ENCODE measurements around the gene FGD3. TPM values are rescaled to one million over a fixed set of nuclear protein-coding genes. Genes with fewer than 3 reads are reported as not detected.

Gene FGD3
- total RNA-seq, 1 experiment from 2014 or later, result 89.0 TPM

- CTCF ChIA-PET, result interaction anchor here (1.5 kb wide), 1 partner anchor 28 kb away, joined by 11 read pairs; no protein-coding TSS in a partner anchor
- H3K4me3 ChIP-seq, result no peak overlapping the region
- no peaks in the 10 kb centered on the region for H3K9me2 ChIP-seq (ENCODE audit: insufficient read depth)
- H4K20me1 ChIP-seq (ENCODE audit: insufficient read depth), result no peaks in the 10 kb centered on the region
- H3K27me3 ChIP-seq (ENCODE audit: insufficient read depth, low read depth), result no peaks in the 10 kb centered on the region
- 0 out of 2 replicates have a peak overlapping the region, but pooled peaks have one; percentile 62 for H3K27ac ChIP-seq
- TF ChIP-seq EZH2 (IDR thresholded peaks at IDR 0.05; ENCODE audit: low read depth) (no peak), CTCF (conservative IDR thresholded peaks at IDR 0.05) (no peak)
- intact Hi-C loops (cut with micrococcal nuclease; ENCODE audit: unreplicated experiment), result loop anchor here (1.0 kb wide), 2 partner anchors 28 to 45 kb away; no protein-coding TSS in a partner anchor
- POLR2A ChIA-PET (ENCODE audit: unreplicated experiment), result interaction anchor here (1.3 kb wide), 1 partner anchor 29 kb away, joined by 7 read pairs; no protein-coding TSS in a partner anchor
- H3K36me3 ChIP-seq (ENCODE audit: low read depth), result peaks cover 12% of the 10 kb centered on the region; the same call in 1 of the 2 replicates
- H2AFZ ChIP-seq, result no peak overlapping the region
- H3K4me2 ChIP-seq, result no peak overlapping the region
- peaks cover 6% of the 10 kb centered on the region for H3F3A ChIP-seq (ENCODE audit: insufficient read depth, low read depth)
- peaks cover 37% of the 10 kb centered on the region; the same call in 1 of the 2 replicates for H3K79me2 ChIP-seq (ENCODE audit: low read depth)
- H3K9me3 ChIP-seq (ENCODE audit: insufficient read depth, low read depth), result 0 out of 2 replicates have a peak, but pooled peaks cover 8% of the 10 kb centered on the region
- no peak for DNase-seq
- no TSS peak for BruUV-seq (replicated peaks)
- peaks cover 13% of the 10 kb centered on the region for H3K4me1 ChIP-seq (replicated peaks; ENCODE audit: insufficient read depth)
These were observed 55.4 kb downstream of the FGD3 start for GRCh38 chr9:93002700-93003099.

DNA sequence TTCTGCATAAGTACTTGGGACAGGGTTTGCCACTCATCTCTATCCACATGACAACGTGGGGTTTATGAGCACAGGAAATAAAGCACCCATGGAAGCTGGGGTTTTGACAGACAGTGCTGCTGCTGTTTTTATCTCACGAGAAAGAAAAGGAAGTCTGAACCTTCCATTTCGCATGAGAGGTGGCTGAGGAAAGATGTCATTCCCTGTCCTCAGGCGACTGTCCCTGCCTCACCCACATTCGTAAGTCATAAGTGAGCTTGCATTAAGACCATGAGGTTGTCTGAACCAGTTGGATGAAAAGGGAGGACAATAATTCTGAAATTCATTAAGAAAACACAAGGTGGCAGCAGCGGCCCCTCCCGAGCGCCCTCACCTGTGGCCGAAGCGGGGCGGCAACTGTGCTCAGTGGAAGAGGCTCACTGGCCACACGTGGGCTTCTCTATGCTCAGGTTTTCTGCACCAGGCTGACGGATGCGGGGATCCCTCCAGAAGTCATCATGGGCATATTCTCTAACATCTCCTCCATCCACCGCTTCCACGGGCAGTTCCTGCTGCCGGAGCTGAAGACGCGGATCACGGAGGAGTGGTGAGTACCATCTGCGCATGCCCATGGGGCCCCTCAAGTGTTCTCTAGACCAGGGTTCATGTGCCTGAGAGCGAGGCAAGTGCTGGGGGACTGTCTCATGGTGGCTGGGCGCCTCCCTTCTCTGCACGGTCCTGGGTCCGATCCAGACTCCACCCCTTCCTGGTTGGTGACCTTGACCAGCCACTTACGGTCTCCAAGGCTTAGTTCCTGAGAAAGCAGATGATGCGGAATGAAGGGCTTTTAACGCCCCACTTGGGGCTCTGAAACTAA lies 56.5 kb downstream of the FGD3 start:
- POLR2A ChIA-PET (ENCODE audit: unreplicated experiment), result interaction anchor here (0.8 to 1.3 kb wide), 2 partner anchors 30 to 541 kb away, joined by 4 to 7 read pairs; no protein-coding TSS in a partner anchor
- H3K4me3 ChIP-seq, result no peak overlapping the region
- no TSS peak for BruUV-seq (replicated peaks)

More for the DNA sequence above, 56.5 kb downstream of the FGD3 start:
- Histone ChIP-seq H3K4me2 (peak overlapping the region; percentile 29; the same call in 1 of the 2 replicates), H4K20me1 (ENCODE audit: insufficient read depth) (no peaks in the 10 kb centered on the region), H3K9me2 (ENCODE audit: insufficient read depth) (no peaks in the 10 kb centered on the region), H3K36me3 (ENCODE audit: low read depth) (peaks cover 22% of the 10 kb centered on the region; the same call in 1 of the 2 replicates), H3K9me3 (ENCODE audit: insufficient read depth, low read depth) (0 out of 2 replicates have a peak, but pooled peaks cover 8% of the 10 kb centered on the region), H2AFZ (no peak overlapping the region), H3K4me1 (replicated peaks; ENCODE audit: insufficient read depth) (peaks cover 13% of the 10 kb centered on the region), H3K27ac (peak overlapping the region; percentile 62), H3K79me2 (ENCODE audit: low read depth) (peaks cover 31% of the 10 kb centered on the region; the same call in 1 of the 2 replicates), H3F3A (ENCODE audit: insufficient read depth, low read depth) (peaks cover 6% of the 10 kb centered on the region), H3K27me3 (ENCODE audit: insufficient read depth, low read depth) (no peaks in the 10 kb centered on the region)
- intact Hi-C loops (cut with micrococcal nuclease; ENCODE audit: unreplicated experiment), result loop anchor here (1.0 kb wide), 2 partner anchors 29 to 46 kb away; no protein-coding TSS in a partner anchor
- DNase-seq, result peak; percentile 58 to 72
- TF ChIP-seq CTCF (conservative IDR thresholded peaks at IDR 0.05) (peak; percentile 79), EZH2 (IDR thresholded peaks at IDR 0.05; ENCODE audit: low read depth) (no peak)
- CTCF ChIA-PET, result interaction anchor here (1.0 to 1.5 kb wide), 4 partner anchors 14 to 105 kb away, joined by 3 to 12 read pairs (median 9); no protein-coding TSS in a partner anchor
